HEK293 (cell line): Measurements from ENCODE around the gene EPAS1.

Source experiments
- CTCF ChIA-PET: fragments of 350-600 bp; formaldehyde crosslinking; extraction: SDS; loops from one replicate; lab custom pipeline; 2021; ENCODE audit warnings: antibody characterized with exemption; lab: Yijun Ruan, JAX
- POLR2A ChIA-PET: fragments of 300-600 bp; formaldehyde crosslinking; extraction: SDS; loops from one replicate; lab custom pipeline; 2020; ENCODE audit warnings: antibody characterized with exemption, inconsistent platforms; lab: Yijun Ruan, JAX
- H3K27ac ChIP-seq: fragments of 200-500 bp; sonication (Bioruptor generic); 2 replicates; pipeline ENCODE4 v1.5.1; 2014; ENCODE audit warnings: low read depth, low read length, control low read depth, inconsistent platforms; ENCODE audit errors: extremely low read depth
- H3K36me3 ChIP-seq, 2 experiments: fragments of 200-500 bp in 1 of 2; sonication (Bioruptor generic) in 1 of 2; 1 replicate in 1 of 2; 2 replicates in 1 of 2; pipeline ENCODE4 v1.5.1; 2014 to 2017; ENCODE audit warnings: inconsistent platforms in 2 of 2, low read length in 2 of 2; ENCODE audit not compliant: control insufficient read depth in 2 of 2, insufficient read depth in 1 of 2
- H3K4me1 ChIP-seq: fragments of 200-500 bp; sonication (Bioruptor generic); 2 replicates; pipeline ENCODE4 v1.5.1; 2014; ENCODE audit warnings: mild to moderate bottlenecking, low read length, inconsistent platforms; ENCODE audit not compliant: control insufficient read depth, insufficient read depth
- H3K4me3 ChIP-seq: 2 replicates; pipeline ENCODE4 v1.5.1; 2011; ENCODE audit warnings: low read depth, mild to moderate bottlenecking, control low read depth, low read length, moderate library complexity
- H3K9me3 ChIP-seq: fragments of 200-500 bp; sonication (Bioruptor generic); 2 replicates; pipeline ENCODE4 v1.5.1; 2014; ENCODE audit warnings: low read depth, low read length, inconsistent platforms; ENCODE audit not compliant: control insufficient read depth, insufficient read depth
- AEBP2 ChIP-seq: fragments of 450-650 bp; formaldehyde crosslinking; IDR thresholded peaks from 2 replicates; pipeline ENCODE4 v1.5.1; 2016; ENCODE audit warnings: missing biosample characterization, missing genetic modification characterization, borderline replicate concordance
- IKZF3 ChIP-seq: fragments of 450-650 bp; IDR thresholded peaks from 2 replicates; pipeline ENCODE4 v1.5.0; 2018; ENCODE audit warnings: missing biosample characterization, mild to moderate bottlenecking, missing genetic modification characterization, moderate library complexity
- MZF1 ChIP-seq: fragments of 450-650 bp; formaldehyde crosslinking; IDR thresholded peaks from 2 replicates; pipeline ENCODE4 v1.5.1; 2017; ENCODE audit warnings: missing biosample characterization, missing genetic modification characterization, borderline replicate concordance
- ZBTB11 ChIP-seq: fragments of 450-650 bp; formaldehyde crosslinking; conservative IDR thresholded peaks from 2 replicates; pipeline ENCODE4 v1.5.1; 2016; ENCODE audit warnings: low read depth, missing biosample characterization, missing genetic modification characterization
- ZBTB7A ChIP-seq: fragments of 450-650 bp; formaldehyde crosslinking; IDR thresholded peaks from 2 replicates; pipeline ENCODE4 v1.5.1; 2016; ENCODE audit warnings: low read depth, missing biosample characterization, missing genetic modification characterization
- ZNF148 ChIP-seq: fragments of 450-650 bp; formaldehyde crosslinking; IDR thresholded peaks from 2 replicates; pipeline ENCODE4 v1.5.0; 2017; ENCODE audit warnings: missing biosample characterization, missing genetic modification characterization, borderline replicate concordance
- ZNF24 ChIP-seq: fragments of 450-650 bp; formaldehyde crosslinking; IDR thresholded peaks from 2 replicates; pipeline ENCODE4 v1.5.1; 2016; ENCODE audit warnings: missing biosample characterization, missing genetic modification characterization
- ZNF280C ChIP-seq: fragments of 450-650 bp; formaldehyde crosslinking; IDR thresholded peaks from 2 replicates; pipeline ENCODE4 v1.5.1; 2016; ENCODE audit warnings: missing biosample characterization, missing genetic modification characterization
- ZNF362 ChIP-seq: fragments of 450-650 bp; formaldehyde crosslinking; IDR thresholded peaks from 2 replicates; pipeline ENCODE4 v1.5.1; 2016; ENCODE audit warnings: missing biosample characterization, missing genetic modification characterization
- ZNF404 ChIP-seq: fragments of 450-650 bp; formaldehyde crosslinking; IDR thresholded peaks from 2 replicates; pipeline ENCODE4 v1.5.1; 2017; ENCODE audit warnings: missing biosample characterization, missing genetic modification characterization
- ZNF449 ChIP-seq: fragments of 450-650 bp; formaldehyde crosslinking; IDR thresholded peaks from 2 replicates; pipeline ENCODE4 v1.5.1; 2017; ENCODE audit warnings: missing biosample characterization, mild to moderate bottlenecking, missing genetic modification characterization, moderate library complexity
- ZNF639 ChIP-seq: fragments of 450-650 bp; formaldehyde crosslinking; IDR thresholded peaks from 2 replicates; pipeline ENCODE4 v1.5.1; 2016; ENCODE audit warnings: missing biosample characterization, missing genetic modification characterization
- ZNF645 ChIP-seq: fragments of 450-650 bp; formaldehyde crosslinking; IDR thresholded peaks from 2 replicates; pipeline ENCODE4; 2016; ENCODE audit warnings: missing biosample characterization, missing genetic modification characterization
- ZNF692 ChIP-seq: fragments of 450-650 bp; formaldehyde crosslinking; IDR thresholded peaks from 2 replicates; pipeline ENCODE4 v1.5.1; 2016; ENCODE audit warnings: missing biosample characterization, missing genetic modification characterization
- ZNF704 ChIP-seq: fragments of 450-650 bp; formaldehyde crosslinking; IDR thresholded peaks from 2 replicates; pipeline ENCODE4 v1.5.1; 2016; ENCODE audit warnings: missing biosample characterization, missing genetic modification characterization
- ZNF792 ChIP-seq: fragments of 450-650 bp; formaldehyde crosslinking; IDR thresholded peaks from 2 replicates; pipeline ENCODE4 v1.5.1; 2016; ENCODE audit warnings: missing biosample characterization, missing genetic modification characterization

The EPAS1 gene

GRCh38 chr2:46304635-46305034 lies 7.4 kb downstream of the EPAS1 start:
- TF ChIP-seq ZNF148 (tag by site-specific recombination), result no peak
- TF ChIP-seq ZNF24, result no peak
- no peak for TF ChIP-seq ZNF692 (tag by site-specific recombination)
- no peak for TF ChIP-seq ZNF362 (tag by site-specific recombination)
- no peak for TF ChIP-seq ZNF704 (tag by site-specific recombination)
- no peak for TF ChIP-seq AEBP2 (tag by site-specific recombination)
- no peak for TF ChIP-seq ZNF449 (tag by site-specific recombination)
- TF ChIP-seq ZNF639 (tag by site-specific recombination), result no peak
- TF ChIP-seq ZNF280C, result no peak
- TF ChIP-seq ZNF645, result no peak
- no peak for TF ChIP-seq ZNF792 (tag by site-specific recombination)
- no peak for TF ChIP-seq ZBTB7A (tag by site-specific recombination)
- no peak for TF ChIP-seq IKZF3 (tag by site-specific recombination)
- TF ChIP-seq ZBTB11 (tag by site-specific recombination), result no peak
- TF ChIP-seq ZNF404 (tag by site-specific recombination), result no peak
- TF ChIP-seq MZF1 (tag by site-specific recombination), result no peak
- H3K27ac ChIP-seq, result no peak overlapping the region
- H3K36me3 ChIP-seq, result no peaks in the 10 kb centered on the region
- no peak overlapping the region for H3K4me3 ChIP-seq
- ChIA-PET POLR2A (no interaction called here), CTCF (no interaction called here)
- H3K4me1 ChIP-seq, result peaks cover 37% of the 10 kb centered on the region
- no peaks in the 10 kb centered on the region for H3K9me3 ChIP-seq
